DND-41 (cell line): ENCODE measurements around the gene TBC1D2B.

Source experiments
- EZH2 ChIP-seq: IDR thresholded peaks from 3 replicates; pipeline ENCODE4 v1.6.1; 2012; ENCODE audit warnings: borderline replicate concordance, low read depth, mild to moderate bottlenecking, moderate library complexity, low read length, inconsistent platforms; ENCODE audit not compliant: severe bottlenecking
- TF ChIP-seq, protein P1 (sequence below): IDR thresholded peaks from 2 replicates; pipeline ENCODE4 v1.5.1; 2012; ENCODE audit warnings: borderline replicate concordance, low read length, moderate library complexity, mild to moderate bottlenecking; ENCODE audit not compliant: poor library complexity, severe bottlenecking; ENCODE audit errors: extremely low read depth

- TF ChIP-seq, protein P1, sequence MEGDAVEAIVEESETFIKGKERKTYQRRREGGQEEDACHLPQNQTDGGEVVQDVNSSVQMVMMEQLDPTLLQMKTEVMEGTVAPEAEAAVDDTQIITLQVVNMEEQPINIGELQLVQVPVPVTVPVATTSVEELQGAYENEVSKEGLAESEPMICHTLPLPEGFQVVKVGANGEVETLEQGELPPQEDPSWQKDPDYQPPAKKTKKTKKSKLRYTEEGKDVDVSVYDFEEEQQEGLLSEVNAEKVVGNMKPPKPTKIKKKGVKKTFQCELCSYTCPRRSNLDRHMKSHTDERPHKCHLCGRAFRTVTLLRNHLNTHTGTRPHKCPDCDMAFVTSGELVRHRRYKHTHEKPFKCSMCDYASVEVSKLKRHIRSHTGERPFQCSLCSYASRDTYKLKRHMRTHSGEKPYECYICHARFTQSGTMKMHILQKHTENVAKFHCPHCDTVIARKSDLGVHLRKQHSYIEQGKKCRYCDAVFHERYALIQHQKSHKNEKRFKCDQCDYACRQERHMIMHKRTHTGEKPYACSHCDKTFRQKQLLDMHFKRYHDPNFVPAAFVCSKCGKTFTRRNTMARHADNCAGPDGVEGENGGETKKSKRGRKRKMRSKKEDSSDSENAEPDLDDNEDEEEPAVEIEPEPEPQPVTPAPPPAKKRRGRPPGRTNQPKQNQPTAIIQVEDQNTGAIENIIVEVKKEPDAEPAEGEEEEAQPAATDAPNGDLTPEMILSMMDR, result no peak
- no peak for TF ChIP-seq EZH2
Observed at GRCh38 chr15:78073046-78073787, 4.3 kb downstream of the TBC1D2B start.
